Measurements from ENCODE around the gene XYLT1. TPM values are rescaled to one million over a fixed set of nuclear protein-coding genes. Genes with fewer than 3 reads are reported as not detected.

Gene XYLT1
- total and polyA plus RNA-seq, 2 of the 8 experiments (the other 6 are each of a cell fraction or from before 2014, with no cell fraction given) = 6.6 to 25.4 TPM

DNA sequence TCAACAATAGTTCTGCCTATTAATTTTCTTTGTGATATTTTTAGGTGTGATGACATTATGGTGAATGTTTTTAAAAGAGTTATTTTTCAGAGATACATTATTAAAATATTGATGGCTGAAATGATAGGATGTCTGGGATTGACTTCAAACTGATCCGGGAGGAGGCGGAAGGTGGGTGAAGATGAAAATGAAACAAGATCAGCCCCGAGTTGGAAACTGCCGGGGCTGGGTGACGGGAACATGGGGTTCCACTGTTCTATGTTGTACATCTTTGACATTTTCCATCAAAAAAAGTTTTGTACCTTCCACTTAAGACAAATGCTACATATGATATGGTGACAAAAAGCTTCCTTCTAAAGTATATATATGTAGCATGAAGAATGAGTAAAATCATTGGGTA, 336.9 kb downstream of the XYLT1 start (continued):
- TF ChIP-seq CHD7 (IDR thresholded peaks at IDR 0.05; ENCODE audit: insufficient replicate concordance, low read length) (no peak), KDM4A (IDR thresholded peaks at IDR 0.05; ENCODE audit: low read depth, low read length, severe bottlenecking) (no peak), TAF1 (IDR thresholded peaks at IDR 0.05; ENCODE audit: low read depth, low read length) (no peak)

All from H1 (cell line).